HCT116 (cell line): ENCODE results near the gene MMP25. TPM values are rescaled to one million over a fixed set of nuclear protein-coding genes. Genes with fewer than 3 reads are reported as not detected.
"Not testable (repeated sequence)": the region's sequence is repeated elsewhere in the genome, so short reads cannot be mapped to it uniquely, and the experiment has no call there.

ENCODE experiments used
- ATAC-seq: fragments of 200-7000 bp; cut with Tn5 transposase; 2 replicates; pipeline ENCODE4 v1.9.1; 2020; ENCODE audit warnings: mild to moderate bottlenecking, moderate library complexity
- BruUV-seq: library from RNA; stranded (reverse); fragments of 400-500 nt; replicated peaks from 2 replicates; lab custom pipeline; 2021; lab: Mats Ljungman, UMichigan
- CTCF ChIA-PET: fragments of 300-600 bp; sonication (Branson Sonifier 250); formaldehyde crosslinking; loops from one replicate; lab custom pipeline; 2021; ENCODE audit warnings: antibody characterized with exemption; lab: Charles Lee
- POLR2A ChIA-PET: fragments of 300-600, 350-600 bp; sonication (Branson Sonifier 250); formaldehyde crosslinking; loops from one replicate; lab custom pipeline; 2021; ENCODE audit warnings: antibody characterized with exemption; lab: Charles Lee
- RAD21 ChIA-PET, 2 experiments: fragments of 300-600 bp; sonication (Branson Sonifier 250); formaldehyde crosslinking; loops; one replicate each; lab custom pipeline; 2023; ENCODE audit warnings: low total read pairs in 2 of 2; ENCODE audit not compliant: uncharacterized antibody in 2 of 2, unreplicated experiment in 2 of 2, low non-redundant PET in 1 of 2; lab: Charles Lee
- DNase-seq: peaks from one replicate; pipeline ENCODE4 v3.0.0-alpha.2; 2010; ENCODE audit warnings: low read depth, low spot score
- H2AFZ ChIP-seq: fragments of 200-600 bp; shearing (Covaris generic), sonication (generic); 2 replicates; pipeline ENCODE4 v1.6.1; 2017; ENCODE audit warnings: low read depth, mixed run types, mixed read lengths, antibody characterized with exemption, low read length; ENCODE audit not compliant: poor library complexity, severe bottlenecking
- H3K27ac ChIP-seq: 2 replicates; pipeline ENCODE4 v1.5.1; 2012; ENCODE audit warnings: low read depth, low read length
- H3K27me3 ChIP-seq: fragments of 200-600 bp; sonication (generic); 2 replicates; pipeline ENCODE4 v1.6.1; 2016; ENCODE audit warnings: mixed run types, low read length, mixed read lengths; ENCODE audit not compliant: insufficient read depth
- H3K36me3 ChIP-seq, 2 experiments: fragments of 200-500 bp in 1 of 2; fragments of 200-600 bp in 1 of 2; sonication (Bioruptor generic) in 1 of 2; sonication (generic) in 1 of 2; 2 replicates each; pipeline versions ENCODE4 v1.5.1 to v1.6.1; 2014 to 2016; ENCODE audit warnings: low read length in 2 of 2, inconsistent platforms in 1 of 2, mixed read lengths in 1 of 2, mixed run types in 1 of 2; ENCODE audit not compliant: insufficient read depth in 2 of 2, control insufficient read depth in 1 of 2
- H3K4me1 ChIP-seq, 2 experiments: fragments of 200-600 bp in 1 of 2; sonication (generic) in 1 of 2; 2 replicates each; pipeline versions ENCODE4 v1.5.1 to v1.6.1; 2012 to 2017; ENCODE audit warnings: low read length in 2 of 2, inconsistent platforms in 1 of 2, mild to moderate bottlenecking in 1 of 2, mixed read lengths in 1 of 2, mixed run types in 1 of 2, moderate library complexity in 1 of 2; ENCODE audit not compliant: insufficient read depth in 2 of 2, control insufficient read depth in 1 of 2
- H3K4me2 ChIP-seq: fragments of 200-600 bp; sonication (generic); 2 replicates; pipeline ENCODE4 v1.6.1; 2017; ENCODE audit warnings: mixed run types, low read length, mixed read lengths
- H3K4me3 ChIP-seq, 2 experiments: fragments of 200-600 bp in 1 of 2; sonication (generic) in 1 of 2; replicated peaks in 1 of 2; 2 replicates each; pipeline ENCODE4 v1.5.1; 2011 to 2016; ENCODE audit warnings: low read length in 2 of 2, control low read depth in 1 of 2, low read depth in 1 of 2, mild to moderate bottlenecking in 1 of 2, mixed read lengths in 1 of 2, mixed run types in 1 of 2
- H3K79me2 ChIP-seq: fragments of 200-600 bp; sonication (generic); 2 replicates; pipeline ENCODE4 v1.6.1; 2017; ENCODE audit warnings: mild to moderate bottlenecking, mixed run types, low read length, moderate library complexity, mixed read lengths; ENCODE audit not compliant: insufficient read depth
- H3K9ac ChIP-seq: fragments of 200-600 bp; sonication (generic); 2 replicates; pipeline ENCODE4 v1.6.1; 2016; ENCODE audit warnings: low read length, mixed read lengths
- H3K9me2 ChIP-seq: fragments of 200-600 bp; sonication (generic), shearing (Covaris generic); 2 replicates; pipeline ENCODE4 v1.6.1; 2017; ENCODE audit warnings: mixed run types, mild to moderate bottlenecking, moderate library complexity; ENCODE audit not compliant: insufficient read depth
- H3K9me3 ChIP-seq, 2 experiments: fragments of 200-500 bp in 1 of 2; fragments of 200-600 bp in 1 of 2; sonication (Bioruptor generic) in 1 of 2; sonication (generic) in 1 of 2; 2 replicates each; pipeline ENCODE4 v1.6.1; 2014 to 2017; ENCODE audit warnings: low read length in 2 of 2, mixed read lengths in 2 of 2, inconsistent platforms in 1 of 2, low read depth in 1 of 2, mild to moderate bottlenecking in 1 of 2, mixed run types in 1 of 2, moderate library complexity in 1 of 2; ENCODE audit not compliant: control insufficient read depth in 1 of 2, insufficient read depth in 1 of 2
- H4K20me1 ChIP-seq: fragments of 200-600 bp; sonication (generic), shearing (Covaris generic); 2 replicates; pipeline ENCODE4 v1.6.1; 2017; ENCODE audit warnings: mixed run types, mild to moderate bottlenecking, moderate library complexity; ENCODE audit not compliant: insufficient read depth
- ELF1 ChIP-seq: IDR thresholded peaks from 2 replicates; pipeline ENCODE4 v1.6.1; 2012; ENCODE audit warnings: low read depth, borderline replicate concordance
- POLR2A ChIP-seq: IDR thresholded peaks from 2 replicates; pipeline ENCODE4 v1.7.0; 2011; ENCODE audit warnings: borderline replicate concordance; ENCODE audit not compliant: insufficient read depth, insufficient read length; ENCODE audit errors: extremely low read depth
- SIN3A ChIP-seq: IDR thresholded peaks from 2 replicates; pipeline ENCODE4 v1.6.1; 2012; ENCODE audit warnings: low read depth
- SP1 ChIP-seq: IDR thresholded peaks from 2 replicates; pipeline ENCODE4 v1.6.1; 2012; ENCODE audit warnings: low read depth
- ZBTB33 ChIP-seq: IDR thresholded peaks from 2 replicates; pipeline ENCODE4 v1.6.1; 2011; ENCODE audit warnings: mild to moderate bottlenecking, low read length, moderate library complexity; ENCODE audit not compliant: insufficient replicate concordance; ENCODE audit errors: extremely low read depth
- ZFX ChIP-seq: fragments of 450-650 bp; IDR thresholded peaks from 2 replicates; pipeline ENCODE4 v1.6.1; 2017
- intact Hi-C: fragments of 100-400 bp; cut with micrococcal nuclease; formaldehyde crosslinking; loops from 2 replicates; pipeline ENCODE4 v1.10.0; 2022
- total RNA-seq: library from RNA; stranded (reverse); gene quantifications from one replicate; pipeline ENCODE4 v1.2.1, GENCODE V29; 2021; ENCODE audit not compliant: unreplicated experiment
- TF ChIP-seq, protein P1 (sequence below), 3 experiments: fragments of 200-600 bp in 1 of 3; sonication (generic) in 1 of 3; IDR thresholded peaks in 2 of 3; conservative IDR thresholded peaks in 1 of 3; 2 replicates each; pipeline ENCODE4 v1.5.1; 2012 to 2017; ENCODE audit warnings: low read depth in 2 of 3, low read length in 2 of 3, antibody characterized with exemption in 1 of 3, borderline replicate concordance in 1 of 3, control low read depth in 1 of 3, mild to moderate bottlenecking in 1 of 3, mixed read lengths in 1 of 3, mixed run types in 1 of 3, moderate library complexity in 1 of 3; ENCODE audit not compliant: insufficient read depth in 1 of 3

Gene MMP25
- total RNA-seq, 1 experiment from 2014 or later = 2.5 TPM

- H3K9ac ChIP-seq, H3K27ac ChIP-seq, POLR2A ChIA-PET, H3K9me3 ChIP-seq, CTCF ChIA-PET, H3K36me3 ChIP-seq, H3K27me3 ChIP-seq: not testable (repeated sequence)
- peak; percentile 72 for ATAC-seq
- TF ChIP-seq, protein P1, sequence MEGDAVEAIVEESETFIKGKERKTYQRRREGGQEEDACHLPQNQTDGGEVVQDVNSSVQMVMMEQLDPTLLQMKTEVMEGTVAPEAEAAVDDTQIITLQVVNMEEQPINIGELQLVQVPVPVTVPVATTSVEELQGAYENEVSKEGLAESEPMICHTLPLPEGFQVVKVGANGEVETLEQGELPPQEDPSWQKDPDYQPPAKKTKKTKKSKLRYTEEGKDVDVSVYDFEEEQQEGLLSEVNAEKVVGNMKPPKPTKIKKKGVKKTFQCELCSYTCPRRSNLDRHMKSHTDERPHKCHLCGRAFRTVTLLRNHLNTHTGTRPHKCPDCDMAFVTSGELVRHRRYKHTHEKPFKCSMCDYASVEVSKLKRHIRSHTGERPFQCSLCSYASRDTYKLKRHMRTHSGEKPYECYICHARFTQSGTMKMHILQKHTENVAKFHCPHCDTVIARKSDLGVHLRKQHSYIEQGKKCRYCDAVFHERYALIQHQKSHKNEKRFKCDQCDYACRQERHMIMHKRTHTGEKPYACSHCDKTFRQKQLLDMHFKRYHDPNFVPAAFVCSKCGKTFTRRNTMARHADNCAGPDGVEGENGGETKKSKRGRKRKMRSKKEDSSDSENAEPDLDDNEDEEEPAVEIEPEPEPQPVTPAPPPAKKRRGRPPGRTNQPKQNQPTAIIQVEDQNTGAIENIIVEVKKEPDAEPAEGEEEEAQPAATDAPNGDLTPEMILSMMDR (IDR thresholded peaks at IDR 0.05 in 2 of 3, conservative IDR thresholded peaks at IDR 0.05 in 1 of 3; ENCODE audit: borderline replicate concordance in 1 of 3, insufficient read depth in 1 of 3, low read depth in 2 of 3, low read length in 2 of 3) = peak in 2 of 3 experiments; percentile 7 to 15; a peak in 1 of 6 replicates
- TF ChIP-seq, all 23 proteins: peak for 1; not testable (repeated sequence) for 22
- RAD21 ChIA-PET, H3K4me2 ChIP-seq, BruUV-seq, intact Hi-C loops, DNase-seq, H3K9me2 ChIP-seq, H3K4me1 ChIP-seq, H3K79me2 ChIP-seq, H2AFZ ChIP-seq, H4K20me1 ChIP-seq, H3K4me3 ChIP-seq: not testable (repeated sequence)
These were observed 26.4 kb downstream of the MMP25 start for GRCh38 chr16:3072576-3073263.

GRCh38 chr16:3073448-3073847, 27.1 kb downstream of the MMP25 start:
- no peaks in the 10 kb centered on the region for H3K36me3 ChIP-seq
- no peaks in the 10 kb centered on the region for H3K27me3 ChIP-seq
- H3K9me3 ChIP-seq = no peaks in the 10 kb centered on the region
- no peaks in the 10 kb centered on the region for H3K79me2 ChIP-seq
- H3K9ac ChIP-seq = no peak overlapping the region
- no peak overlapping the region for H3K4me2 ChIP-seq
- DNase-seq (no peak), ATAC-seq (no peak)
- intact Hi-C loops = no loop called here
- no peak overlapping the region for H3K4me3 ChIP-seq
- ChIA-PET POLR2A (no interaction called here), CTCF (no interaction called here), RAD21 (no interaction called here)
- no TSS peak for BruUV-seq
- H2AFZ ChIP-seq = no peak overlapping the region
- no peaks in the 10 kb centered on the region for H4K20me1 ChIP-seq
- H3K4me1 ChIP-seq = peaks cover 0 to 2% of the 10 kb centered on the region in 2 experiments; a peak in 1 of 4 replicates
- TF ChIP-seq POLR2A (no peak), ZFX (no peak), SIN3A (no peak), SP1 (no peak), ZBTB33 (no peak), ELF1 (no peak)
- H3K9me2 ChIP-seq = no peaks in the 10 kb centered on the region
- no peak overlapping the region for H3K27ac ChIP-seq
